Measurements from ENCODE around the gene IMP4. TPM values are rescaled to one million over a fixed set of nuclear protein-coding genes. Genes with fewer than 3 reads are reported as not detected.

The IMP4 gene
- polyA plus RNA-seq, 1 of the 3 experiments (the other 2 are of a cell fraction): 252 TPM

GRCh38 chr2:130336877-130337734 lies 5.6 kb upstream of the IMP4 start:
- Histone ChIP-seq H3F3A (replicated peaks; ENCODE audit: insufficient read depth) (peaks cover 15% of the 10 kb centered on the region), H3K9me2 (no peaks in the 10 kb centered on the region), H3K4me3 (ENCODE audit: low read depth in 2 of 2, low read length in 1 of 2) (peak overlapping the region; percentile 58 to 64), H3K79me2 (ENCODE audit: insufficient read depth) (no peaks in the 10 kb centered on the region; the same call in 1 of the 2 replicates), H3K4me1 (ENCODE audit: control insufficient read depth in 1 of 2, insufficient read depth in 2 of 2, low read depth in 1 of 2, low read length in 1 of 2) (peaks cover 7 to 23% of the 10 kb centered on the region in 2 experiments; a peak in 3 of 4 replicates), H4K20me1 (ENCODE audit: insufficient read depth) (no peaks in the 10 kb centered on the region), H3K9ac (0 out of 2 replicates have a peak overlapping the region, but pooled peaks have one; percentile 5), H2AFZ (ENCODE audit: low read depth) (peak overlapping the region; percentile 75; the same call in 1 of the 2 replicates), H3K9me3 (no peaks in the 10 kb centered on the region), H3K27ac (ENCODE audit: low read depth in 2 of 2, low read length in 1 of 2) (peak overlapping the region; percentile 42 to 81), H3K27me3 (ENCODE audit: insufficient read depth) (no peaks in the 10 kb centered on the region), H3K4me2 (peak overlapping the region; percentile 74), H3K36me3 (replicated peaks in 1 of 2; ENCODE audit: control insufficient read depth in 1 of 2, insufficient read depth in 2 of 2, low read length in 1 of 2) (peaks cover 3 to 13% of the 10 kb centered on the region in 2 experiments)
- DNase-seq: peak; percentile 87
- WGBS (ENCODE audit: low lambda C conversion rate): 9% methylated on average over 21 of the region's 29 CpGs
- CTCF ChIA-PET: interaction anchor here (1.0 to 7.6 kb wide), 3 partner anchors 19 to 407 kb away, joined by 4 to 113 read pairs (median 5); partner anchors contain the start of genes MZT2B, PTPN18 and SMPD4
- POLR2A ChIA-PET: interaction anchor here (0.7 kb wide), 1 partner anchor 133 kb away, joined by 5 read pairs; no protein-coding TSS in a partner anchor
- TF ChIP-seq GATA2 (CRISPR knock-in tag; IDR thresholded peaks at IDR 0.05) (no peak), MAX (IDR thresholded peaks at IDR 0.05; ENCODE audit: low read depth) (peak; percentile 75), FOXJ3 (CRISPR knock-in tag; IDR thresholded peaks at IDR 0.05) (no peak), EZH2phosphoT487 (IDR thresholded peaks at IDR 0.05; ENCODE audit: borderline replicate concordance, low read depth) (no peak), EP300 (IDR thresholded peaks at IDR 0.05; ENCODE audit: borderline replicate concordance in 1 of 2, low read depth in 1 of 2, low read length in 1 of 2) (peak in 1 of 2 experiments; percentile 26; a peak in 1 of 4 replicates), GABPA (IDR thresholded peaks at IDR 0.05; ENCODE audit: low read depth) (no peak), SMC3 (IDR thresholded peaks at IDR 0.05; ENCODE audit: low read depth, low read length) (no peak), YY1 (IDR thresholded peaks at IDR 0.05; ENCODE audit: low read depth) (no peak), IRF3 (IDR thresholded peaks at IDR 0.05; ENCODE audit: low read depth, low read length) (no peak; the same call in 1 of the 2 replicates), CHD2 (IDR thresholded peaks at IDR 0.05; ENCODE audit: low read length, partially characterized antibody) (peak; percentile 64), RCOR1 (IDR thresholded peaks at IDR 0.05; ENCODE audit: low read length) (peak; percentile 35; the same call in 1 of the 2 replicates), ELF1 (IDR thresholded peaks at IDR 0.05) (no peak), NFIC (IDR thresholded peaks at IDR 0.05; ENCODE audit: borderline replicate concordance) (no peak), SIN3A (IDR thresholded peaks at IDR 0.05; ENCODE audit: borderline replicate concordance, low read depth, low read length) (0 out of 2 replicates have a peak, but pooled peaks have one; percentile 43), MXI1 (IDR thresholded peaks at IDR 0.05; ENCODE audit: low read depth, low read length) (peak; percentile 89), RAD21 (IDR thresholded peaks at IDR 0.05; ENCODE audit: low read length) (no peak), TEAD4 (IDR thresholded peaks at IDR 0.05; ENCODE audit: borderline replicate concordance, insufficient read depth) (peak; percentile 86; the same call in 1 of the 2 replicates), ZBTB33 (IDR thresholded peaks at IDR 0.05; ENCODE audit: borderline replicate concordance, low read depth) (no peak)
- TF ChIP-seq, protein P1, sequence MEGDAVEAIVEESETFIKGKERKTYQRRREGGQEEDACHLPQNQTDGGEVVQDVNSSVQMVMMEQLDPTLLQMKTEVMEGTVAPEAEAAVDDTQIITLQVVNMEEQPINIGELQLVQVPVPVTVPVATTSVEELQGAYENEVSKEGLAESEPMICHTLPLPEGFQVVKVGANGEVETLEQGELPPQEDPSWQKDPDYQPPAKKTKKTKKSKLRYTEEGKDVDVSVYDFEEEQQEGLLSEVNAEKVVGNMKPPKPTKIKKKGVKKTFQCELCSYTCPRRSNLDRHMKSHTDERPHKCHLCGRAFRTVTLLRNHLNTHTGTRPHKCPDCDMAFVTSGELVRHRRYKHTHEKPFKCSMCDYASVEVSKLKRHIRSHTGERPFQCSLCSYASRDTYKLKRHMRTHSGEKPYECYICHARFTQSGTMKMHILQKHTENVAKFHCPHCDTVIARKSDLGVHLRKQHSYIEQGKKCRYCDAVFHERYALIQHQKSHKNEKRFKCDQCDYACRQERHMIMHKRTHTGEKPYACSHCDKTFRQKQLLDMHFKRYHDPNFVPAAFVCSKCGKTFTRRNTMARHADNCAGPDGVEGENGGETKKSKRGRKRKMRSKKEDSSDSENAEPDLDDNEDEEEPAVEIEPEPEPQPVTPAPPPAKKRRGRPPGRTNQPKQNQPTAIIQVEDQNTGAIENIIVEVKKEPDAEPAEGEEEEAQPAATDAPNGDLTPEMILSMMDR (IDR thresholded peaks at IDR 0.05): 0 out of 2 replicates have a peak, but pooled peaks have one; percentile 7
- TF ChIP-seq, protein P2, sequence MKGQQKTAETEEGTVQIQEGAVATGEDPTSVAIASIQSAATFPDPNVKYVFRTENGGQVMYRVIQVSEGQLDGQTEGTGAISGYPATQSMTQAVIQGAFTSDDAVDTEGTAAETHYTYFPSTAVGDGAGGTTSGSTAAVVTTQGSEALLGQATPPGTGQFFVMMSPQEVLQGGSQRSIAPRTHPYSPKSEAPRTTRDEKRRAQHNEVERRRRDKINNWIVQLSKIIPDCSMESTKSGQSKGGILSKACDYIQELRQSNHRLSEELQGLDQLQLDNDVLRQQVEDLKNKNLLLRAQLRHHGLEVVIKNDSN (IDR thresholded peaks at IDR 0.05; ENCODE audit: borderline replicate concordance, low read depth): peak; percentile 85; the same call in 1 of the 2 replicates
- TF ChIP-seq, protein P3, sequence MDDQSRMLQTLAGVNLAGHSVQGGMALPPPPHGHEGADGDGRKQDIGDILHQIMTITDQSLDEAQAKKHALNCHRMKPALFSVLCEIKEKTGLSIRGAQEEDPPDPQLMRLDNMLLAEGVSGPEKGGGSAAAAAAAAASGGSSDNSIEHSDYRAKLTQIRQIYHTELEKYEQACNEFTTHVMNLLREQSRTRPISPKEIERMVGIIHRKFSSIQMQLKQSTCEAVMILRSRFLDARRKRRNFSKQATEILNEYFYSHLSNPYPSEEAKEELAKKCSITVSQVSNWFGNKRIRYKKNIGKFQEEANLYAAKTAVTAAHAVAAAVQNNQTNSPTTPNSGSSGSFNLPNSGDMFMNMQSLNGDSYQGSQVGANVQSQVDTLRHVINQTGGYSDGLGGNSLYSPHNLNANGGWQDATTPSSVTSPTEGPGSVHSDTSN (IDR thresholded peaks at IDR 0.05): no peak
- TF ChIP-seq, protein P4, sequence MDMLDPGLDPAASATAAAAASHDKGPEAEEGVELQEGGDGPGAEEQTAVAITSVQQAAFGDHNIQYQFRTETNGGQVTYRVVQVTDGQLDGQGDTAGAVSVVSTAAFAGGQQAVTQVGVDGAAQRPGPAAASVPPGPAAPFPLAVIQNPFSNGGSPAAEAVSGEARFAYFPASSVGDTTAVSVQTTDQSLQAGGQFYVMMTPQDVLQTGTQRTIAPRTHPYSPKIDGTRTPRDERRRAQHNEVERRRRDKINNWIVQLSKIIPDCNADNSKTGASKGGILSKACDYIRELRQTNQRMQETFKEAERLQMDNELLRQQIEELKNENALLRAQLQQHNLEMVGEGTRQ (IDR thresholded peaks at IDR 0.05; ENCODE audit: borderline replicate concordance, low read depth, low read length): peak; percentile 66; the same call in 1 of the 2 replicates

All from SK-N-SH (cell line).